Erythroblast (primary cell): Measurements from ENCODE around the gene TRMT2A.

Source experiments
- DNase-seq, 2 experiments: peaks; one replicate each; lab custom pipeline; 2025; lab: John Stamatoyannopoulos, UW
- GATA1 ChIP-seq: IDR thresholded peaks from 2 replicates; pipeline ENCODE4 v1.6.1; 2011; ENCODE audit warnings: low read depth, mild to moderate bottlenecking, control low read depth, low read length, moderate library complexity
- POLR2A ChIP-seq: IDR thresholded peaks from 2 replicates; pipeline ENCODE4 v1.6.1; 2011; ENCODE audit warnings: mild to moderate bottlenecking, low read length

The TRMT2A gene

DNA sequence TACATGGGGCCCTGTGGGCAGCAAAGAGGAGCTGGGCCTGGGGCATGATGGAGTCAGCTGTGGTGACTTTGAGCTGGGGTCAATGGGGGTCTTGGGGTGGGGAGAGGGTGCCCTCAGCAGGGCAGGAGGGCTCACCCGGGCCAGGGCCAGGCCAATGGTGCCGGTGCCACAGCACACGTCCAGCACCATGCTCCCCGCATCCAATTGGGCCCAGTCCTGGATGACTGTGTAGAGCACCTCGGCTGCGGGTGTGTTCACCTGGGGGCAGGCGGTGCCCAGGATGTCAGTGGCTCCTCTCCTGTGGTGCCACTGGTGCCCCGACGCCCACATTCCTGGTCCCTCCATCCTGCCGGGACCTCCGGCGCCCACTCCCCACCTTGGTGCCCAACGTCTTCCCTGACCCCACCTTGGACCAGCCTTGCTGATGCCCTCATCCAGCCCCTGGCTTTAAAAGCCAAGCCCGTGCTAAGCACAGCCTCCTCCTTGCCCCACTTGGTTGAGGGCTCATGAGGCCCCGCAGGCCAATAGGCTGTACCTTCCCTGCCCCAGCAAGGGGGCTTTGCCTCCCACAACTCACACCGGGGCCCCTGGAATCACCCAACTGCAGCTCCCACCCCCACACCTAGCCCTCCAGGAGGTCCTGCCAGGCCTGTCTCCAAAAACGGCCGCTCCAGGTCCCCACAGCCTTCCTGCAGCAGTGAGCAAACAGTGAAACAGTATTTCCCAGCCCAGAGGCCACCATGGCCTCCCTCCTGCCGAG, 3.3 kb downstream of the TRMT2A start:
- no peak for DNase-seq
- TF ChIP-seq POLR2A (no peak), GATA1 (no peak)

DNA sequence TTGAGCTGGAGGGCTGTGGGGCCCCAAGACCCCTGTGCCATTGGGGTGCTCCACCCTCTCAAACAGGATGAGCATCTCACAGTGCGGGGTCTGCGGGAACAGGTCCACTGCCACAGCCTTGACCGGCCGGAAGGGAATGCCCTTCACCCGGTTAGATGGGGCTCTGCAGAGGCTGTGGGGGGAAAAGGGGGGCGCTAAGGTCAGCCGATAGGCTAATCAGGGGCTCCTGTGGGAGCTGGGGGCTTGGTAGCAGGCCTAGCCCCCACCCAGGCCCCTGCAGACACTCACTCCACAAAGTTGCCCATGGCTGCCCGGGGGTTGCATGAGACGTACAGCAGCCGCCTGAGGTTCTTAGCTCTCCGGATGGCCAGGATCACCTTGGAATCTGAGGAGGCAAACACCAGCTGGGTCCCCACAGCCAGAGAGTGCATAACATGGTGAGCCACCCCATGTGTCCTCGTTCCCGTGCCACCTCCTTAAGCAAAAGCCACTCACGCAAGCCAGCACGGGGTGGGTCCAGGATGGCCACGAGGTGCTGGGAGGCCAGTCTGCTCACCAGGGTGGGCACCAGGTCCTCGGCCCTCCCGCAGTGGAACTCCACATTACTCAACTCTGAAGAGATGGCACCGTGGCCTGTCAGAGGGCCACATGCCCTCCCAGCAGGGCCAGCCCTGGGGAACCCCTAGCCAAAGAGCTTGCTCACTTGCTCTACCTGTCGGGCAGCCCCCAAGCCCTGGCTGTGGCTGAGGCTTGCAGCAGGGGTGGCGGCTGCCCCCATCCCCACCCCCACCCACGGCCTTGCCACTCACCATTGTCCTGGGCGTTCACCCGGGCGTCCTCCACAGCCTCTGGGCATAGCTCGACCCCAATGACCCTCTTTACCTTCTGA, 4.2 kb downstream of the TRMT2A start:
- no peak for DNase-seq
- TF ChIP-seq GATA1 (no peak), POLR2A (no peak)

DNA sequence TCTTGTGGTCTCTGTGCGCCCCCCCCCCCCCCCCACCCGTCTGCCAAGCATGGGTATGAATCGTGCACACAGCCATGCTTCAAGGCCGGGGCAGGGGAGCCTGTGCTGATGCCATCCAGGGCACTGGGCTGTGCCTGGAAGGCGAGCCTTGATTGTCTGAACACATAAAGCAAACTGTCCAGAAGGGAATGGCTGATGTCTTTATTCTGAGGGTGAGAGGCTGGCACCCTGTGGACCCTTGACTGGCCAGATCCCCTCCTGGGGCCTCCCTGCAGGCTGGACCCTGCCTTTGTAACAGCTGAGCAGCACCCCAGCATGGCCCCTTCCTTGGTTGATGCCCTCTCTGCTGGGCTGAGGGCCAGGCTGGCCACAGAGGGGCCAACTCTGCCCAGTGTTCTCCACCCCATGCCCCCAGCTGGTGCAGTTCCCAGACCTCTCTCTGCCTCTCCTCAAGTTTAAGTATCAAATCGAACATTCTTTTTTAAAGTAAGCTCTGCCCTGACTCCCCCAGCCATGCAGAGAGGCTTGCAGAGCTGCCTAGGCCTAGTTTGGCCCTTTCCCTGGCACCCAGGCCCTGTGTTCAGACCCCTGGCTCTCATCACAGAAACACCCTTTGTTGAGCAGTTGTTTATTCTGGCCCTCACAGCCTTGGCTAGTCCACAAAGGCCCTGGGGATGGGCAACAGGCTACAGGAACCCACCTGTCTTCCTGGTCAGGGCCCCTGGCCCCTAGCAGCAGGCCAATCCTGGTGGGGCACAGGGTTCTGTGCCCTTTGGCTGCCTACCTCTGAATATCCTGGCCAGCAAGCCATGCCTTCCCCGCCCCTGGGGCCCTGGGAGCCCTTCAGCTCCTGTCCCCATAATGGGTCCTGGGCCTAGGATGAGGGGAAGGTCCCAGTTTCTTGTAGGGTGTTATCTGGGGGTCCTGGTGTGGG, 5.1 kb downstream of the TRMT2A start:
- TF ChIP-seq POLR2A = no peak
- TF ChIP-seq GATA1 = no peak
- DNase-seq = no peak

DNA sequence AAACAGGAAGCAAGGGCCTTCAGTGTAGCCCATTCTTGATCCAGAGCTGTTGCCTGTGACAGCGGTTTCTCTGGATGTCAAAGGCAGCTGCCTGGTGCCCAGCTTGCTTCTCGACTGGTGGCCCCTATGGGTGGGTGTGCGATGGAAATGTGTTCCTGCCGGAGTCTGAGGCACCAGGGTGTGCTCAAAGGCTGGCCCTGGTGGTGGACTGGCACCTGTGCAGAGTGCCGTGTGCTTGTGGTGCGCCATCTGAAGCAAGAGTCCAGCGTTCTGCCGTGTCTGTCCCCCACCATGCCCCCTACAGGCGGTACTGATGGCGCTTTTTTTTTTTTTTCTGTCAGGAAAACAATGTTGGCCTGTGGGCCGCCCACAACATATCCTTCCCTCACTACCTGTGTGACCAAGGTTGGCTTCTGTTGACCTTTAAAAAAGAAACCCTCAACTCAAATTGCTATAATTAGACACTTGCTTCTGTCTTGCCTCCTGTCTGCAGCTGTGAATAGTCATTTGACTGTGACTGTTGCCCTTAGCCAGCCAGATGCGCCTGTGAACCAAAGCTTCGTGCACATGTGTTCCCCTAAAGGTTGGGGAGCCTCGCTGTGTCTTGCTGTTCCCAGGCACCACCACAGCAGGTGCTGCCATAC, 5.9 kb downstream of the TRMT2A start:
- TF ChIP-seq GATA1 = no peak
- DNase-seq = peak; percentile 48 to 67

DNA sequence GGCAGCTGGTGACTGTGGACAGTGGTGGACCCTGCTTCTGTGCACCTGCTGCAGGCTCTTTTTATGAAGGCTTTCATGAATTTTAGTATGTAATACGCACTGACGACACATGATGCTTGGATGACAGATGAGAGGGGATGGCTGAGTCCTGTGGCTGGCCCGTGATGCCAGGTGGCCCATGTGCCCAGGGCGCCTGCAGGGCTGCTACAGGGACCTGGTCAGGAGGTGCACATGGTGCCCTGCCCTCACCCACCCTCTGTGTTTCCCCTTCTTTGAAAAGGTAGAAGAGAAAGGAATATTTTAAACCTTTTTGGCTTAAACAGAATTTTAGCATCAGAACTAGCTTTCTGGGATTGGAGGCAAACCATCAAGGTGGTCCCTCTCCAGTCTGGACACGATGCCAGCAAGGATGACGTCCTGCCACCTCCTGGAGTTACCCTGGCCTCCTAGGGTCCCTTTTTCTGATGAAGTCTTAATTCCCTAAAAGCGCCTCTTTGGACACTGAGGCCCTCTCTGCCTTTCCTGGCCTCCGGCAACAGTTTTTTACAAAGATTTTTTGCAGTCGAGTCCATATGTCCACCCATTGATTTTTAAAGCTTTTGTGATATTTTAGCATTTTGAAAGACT, 6.6 kb downstream of the TRMT2A start:
- no peak for TF ChIP-seq GATA1
- peak; percentile 31 for TF ChIP-seq POLR2A

DNA sequence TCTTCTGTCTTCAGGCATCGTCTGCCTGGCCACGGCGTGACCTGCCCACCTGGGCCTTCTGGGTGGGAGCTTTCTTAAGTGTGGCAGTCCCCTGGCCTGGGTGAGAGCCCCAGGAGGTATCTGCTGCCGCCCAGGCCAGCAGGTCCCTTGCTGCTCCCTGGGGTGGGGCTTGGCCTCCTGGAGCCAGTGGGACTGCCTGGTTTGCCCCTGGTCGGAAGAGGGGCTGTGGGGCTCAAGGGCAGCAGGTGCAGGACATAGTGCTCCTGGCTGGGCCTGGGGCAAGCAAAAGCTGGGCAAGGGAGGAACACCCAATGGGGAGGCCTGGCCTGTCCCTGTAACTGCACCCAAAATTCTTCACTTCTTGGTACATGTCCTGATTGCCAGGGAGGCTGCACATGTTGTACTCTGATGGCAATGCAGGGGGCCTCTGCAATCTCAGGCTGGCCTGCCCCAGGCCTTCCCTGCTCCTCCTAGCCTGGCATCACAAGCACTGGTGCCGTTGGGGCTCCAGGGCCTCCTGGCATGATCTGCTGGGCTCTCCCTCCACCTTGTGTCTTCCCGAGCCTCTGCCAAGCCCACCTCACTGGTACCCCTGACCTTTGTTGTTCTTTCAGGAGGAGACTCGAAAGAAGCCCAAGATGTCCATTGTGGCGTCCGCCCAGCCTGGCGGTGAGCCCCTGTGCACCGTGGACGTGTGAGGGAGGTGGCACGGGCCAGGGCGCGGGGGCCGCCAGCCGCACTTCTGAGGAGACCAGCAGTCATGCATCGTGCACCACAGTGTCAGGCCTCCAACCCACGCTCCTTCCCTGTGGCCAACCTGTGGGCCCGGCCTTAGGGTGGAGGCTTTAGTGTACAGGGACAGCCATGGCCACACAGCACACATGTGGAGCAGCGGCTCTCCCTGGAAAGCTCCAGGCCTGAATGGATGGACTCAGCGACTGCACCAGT, 7.3 kb downstream of the TRMT2A start:
- TF ChIP-seq POLR2A (peak; percentile 2), GATA1 (no peak)
- no peak for DNase-seq

More for the DNA sequence above, 6.6 kb downstream of the TRMT2A start:
- no peak for DNase-seq

DNA sequence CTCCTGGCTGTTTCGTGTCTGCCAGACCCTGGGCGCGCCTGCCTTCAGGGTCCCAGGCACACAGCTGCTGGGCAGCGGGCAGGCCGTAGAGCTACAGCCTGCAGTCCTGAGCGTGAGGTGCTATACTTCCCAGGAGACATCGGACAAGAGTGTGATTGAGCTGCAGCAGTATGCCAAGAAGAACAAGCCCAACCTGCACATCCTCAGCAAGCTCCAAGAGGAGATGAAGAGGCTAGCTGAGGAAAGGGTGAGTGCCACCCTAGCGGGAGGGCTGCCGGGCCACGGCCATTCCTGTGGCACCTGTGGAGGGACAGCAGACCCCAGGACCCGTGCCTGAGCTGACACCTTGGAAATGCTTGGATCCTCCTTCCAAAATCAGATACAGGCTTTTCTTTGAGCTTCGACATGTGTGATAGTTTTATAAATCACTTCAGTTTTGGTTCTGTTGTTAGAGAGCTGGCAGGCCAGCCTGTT, 8.2 kb downstream of the TRMT2A start:
- DNase-seq = no peak
- TF ChIP-seq GATA1 = no peak
- no peak for TF ChIP-seq POLR2A

DNA sequence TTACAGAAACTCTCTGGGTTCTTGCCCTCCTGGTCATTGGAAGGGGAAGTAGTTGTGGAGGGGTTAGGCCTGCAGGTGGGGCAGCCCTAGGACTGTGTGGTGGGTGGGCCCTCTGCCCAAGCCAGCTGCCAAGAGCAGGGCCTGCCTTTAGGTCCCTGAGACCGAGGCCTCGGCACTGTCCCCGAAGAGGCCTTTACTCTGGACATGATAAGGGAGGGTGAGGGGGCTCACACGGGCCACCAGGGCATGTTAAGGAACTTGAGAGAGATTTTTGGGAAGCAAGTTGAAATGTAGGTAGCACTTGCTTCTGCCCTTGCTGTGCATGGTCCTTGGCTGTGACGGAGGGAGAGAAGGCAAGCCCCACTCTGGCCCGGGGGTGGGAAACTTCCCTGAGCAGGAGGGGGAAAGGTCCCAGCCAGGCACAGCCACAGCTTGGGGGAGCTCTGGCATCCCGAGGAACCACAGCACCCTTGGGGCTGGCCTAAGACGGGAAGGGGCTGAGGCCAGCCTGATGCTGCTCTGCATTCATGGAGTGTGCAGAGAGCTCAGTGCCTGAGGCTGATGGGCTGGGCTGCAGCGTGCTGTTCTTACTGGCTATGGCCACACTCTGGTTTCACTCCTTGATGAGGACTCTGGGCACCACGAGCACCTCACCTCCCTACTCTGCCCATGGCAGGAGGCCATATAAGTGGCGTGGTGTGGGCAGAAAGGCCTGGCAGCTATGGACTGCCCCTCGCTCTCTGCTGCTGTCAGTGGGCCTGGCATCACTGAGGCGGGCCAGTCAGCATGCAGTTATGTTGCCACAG, 8.9 kb downstream of the TRMT2A start:
- DNase-seq = no peak
- no peak for TF ChIP-seq GATA1
- no peak for TF ChIP-seq POLR2A

DNA sequence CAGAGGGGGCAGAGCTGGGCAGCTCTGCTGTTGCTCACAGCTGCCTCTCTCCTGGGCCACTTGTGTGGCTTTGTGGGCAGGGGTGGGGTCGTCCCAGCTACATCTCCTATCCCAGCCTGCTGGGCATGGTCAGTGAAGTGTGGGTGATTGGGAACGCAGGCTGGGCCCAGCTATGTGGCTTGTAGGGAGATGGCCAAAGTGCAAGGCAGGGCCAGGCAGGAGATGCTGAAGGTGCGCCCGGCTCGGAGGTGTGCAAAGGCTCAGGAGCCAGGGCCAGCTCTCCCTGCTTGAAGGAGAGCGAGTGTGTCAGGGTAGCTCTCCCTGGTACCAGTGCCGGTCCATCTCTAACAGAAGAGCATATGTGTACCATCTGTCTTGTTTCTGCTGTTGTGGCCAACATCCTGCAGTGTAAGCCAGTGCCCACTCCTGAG, 9.5 kb downstream of the TRMT2A start:
- DNase-seq = no peak
- TF ChIP-seq GATA1 (no peak), POLR2A (no peak)

DNA sequence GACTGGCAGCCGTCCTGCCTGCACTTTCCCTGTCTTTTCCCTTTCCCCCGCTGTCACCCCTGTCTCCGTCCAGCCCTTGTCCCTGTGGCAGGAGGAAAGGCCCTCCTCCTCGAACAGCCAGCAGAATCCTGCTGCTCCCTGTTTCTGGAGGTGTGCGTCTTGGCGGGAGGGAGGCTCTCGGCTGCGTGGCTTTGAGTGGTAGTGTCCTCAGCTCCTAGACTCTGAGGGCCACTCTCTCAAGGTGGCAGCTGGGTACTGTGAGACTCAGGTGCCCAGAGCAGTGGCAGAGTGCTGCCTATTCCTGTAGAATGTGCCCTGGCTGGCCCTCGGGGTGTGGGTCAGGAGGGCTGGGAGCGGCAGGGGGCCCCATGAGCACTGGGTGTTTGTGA, 10.2 kb downstream of the TRMT2A start:
- no peak for DNase-seq
- TF ChIP-seq POLR2A (no peak), GATA1 (no peak)

DNA sequence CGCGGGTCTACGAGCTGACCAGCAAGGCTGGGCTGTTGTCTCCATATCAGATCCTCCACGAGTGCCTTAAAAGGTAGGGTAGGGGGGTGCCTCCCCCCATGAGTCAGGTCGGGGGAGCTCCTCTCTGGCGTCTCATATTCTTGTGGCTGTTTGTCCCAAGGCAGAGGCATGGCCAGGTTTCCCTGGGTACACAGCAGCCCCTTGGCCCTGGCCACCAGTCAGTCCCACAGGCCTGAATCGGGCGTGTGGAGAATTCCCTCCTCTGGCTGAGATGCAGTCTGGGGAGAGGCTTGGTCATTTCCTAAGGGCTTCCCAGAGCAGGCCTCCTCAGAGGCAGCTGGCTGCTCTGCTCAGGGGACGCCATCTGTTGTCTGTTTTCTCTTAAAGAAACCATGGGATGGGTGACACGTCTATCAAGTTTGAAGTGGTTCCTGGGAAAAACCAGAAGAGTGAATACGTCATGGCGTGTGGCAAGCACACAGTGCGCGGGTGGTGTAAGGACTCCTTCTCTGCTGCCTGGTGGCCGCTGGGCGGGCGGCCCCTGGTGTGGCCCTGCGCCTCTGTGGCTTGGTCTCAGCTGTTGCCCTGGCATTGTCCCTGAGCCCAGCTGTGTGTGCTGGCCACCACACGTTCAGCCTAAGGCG, 10.7 kb downstream of the TRMT2A start:
- TF ChIP-seq POLR2A = no peak
- no peak for TF ChIP-seq GATA1
- no peak for DNase-seq
